HG03025 (cell line): ENCODE measurements around the gene VENTX.
"Not testable (repeated sequence)": the region's sequence is repeated elsewhere in the genome, so short reads cannot be mapped to it uniquely, and the experiment has no call there.

Experiments
- ATAC-seq: cut with Tn5 transposase; IDR thresholded peaks from one replicate; pipeline ENCODE4 v1.9.1; 2021; ENCODE audit warnings: mild to moderate bottlenecking, moderate library complexity; ENCODE audit not compliant: unreplicated experiment, low FRiP score

VENTX gene

DNA sequence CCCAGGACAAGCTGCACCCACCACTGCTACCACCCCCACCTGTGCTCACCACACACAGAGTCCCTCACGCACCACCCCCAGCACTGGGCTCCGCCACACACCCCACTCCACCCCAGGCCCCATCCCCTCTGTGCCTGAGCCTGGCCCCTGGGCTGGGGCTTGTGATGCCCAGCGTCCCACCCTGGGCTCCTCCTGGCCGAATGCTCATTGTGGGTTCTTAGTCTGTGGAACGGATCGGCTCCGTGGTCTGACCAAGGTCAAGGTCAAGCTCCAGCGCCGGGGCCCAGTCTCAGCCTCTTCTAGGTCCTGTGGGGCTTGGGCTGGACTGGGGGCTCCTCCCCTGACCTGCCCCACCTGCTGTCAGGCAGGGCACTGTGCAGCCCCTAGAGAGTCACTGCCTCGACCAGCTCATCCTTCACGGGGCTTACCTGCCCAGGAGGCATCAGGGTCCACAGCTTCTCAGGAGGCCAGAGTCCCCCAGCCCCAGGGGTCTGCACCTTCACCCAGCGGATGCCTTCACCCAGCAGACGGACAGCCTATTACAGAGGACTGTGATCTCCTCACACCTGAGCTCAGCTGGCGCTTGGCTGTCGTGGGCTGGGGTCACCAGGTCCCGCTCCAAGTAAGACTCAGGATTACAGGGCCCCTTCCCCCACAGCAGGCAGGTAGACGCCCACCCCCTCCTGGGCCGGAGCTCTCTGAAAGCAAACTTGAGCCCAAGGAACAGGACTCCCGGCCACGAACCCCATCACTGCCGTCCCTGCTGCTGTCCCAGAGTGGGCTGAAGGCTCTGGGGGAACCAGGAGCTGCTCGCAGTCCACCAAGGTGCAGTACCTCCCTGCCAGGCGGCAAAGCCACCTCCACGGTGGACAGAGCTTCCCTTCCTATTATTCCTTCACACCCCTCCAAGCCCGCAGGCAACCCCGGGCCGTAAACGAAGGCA, 22.9 kb upstream of the VENTX start:
- no peak for ATAC-seq

DNA sequence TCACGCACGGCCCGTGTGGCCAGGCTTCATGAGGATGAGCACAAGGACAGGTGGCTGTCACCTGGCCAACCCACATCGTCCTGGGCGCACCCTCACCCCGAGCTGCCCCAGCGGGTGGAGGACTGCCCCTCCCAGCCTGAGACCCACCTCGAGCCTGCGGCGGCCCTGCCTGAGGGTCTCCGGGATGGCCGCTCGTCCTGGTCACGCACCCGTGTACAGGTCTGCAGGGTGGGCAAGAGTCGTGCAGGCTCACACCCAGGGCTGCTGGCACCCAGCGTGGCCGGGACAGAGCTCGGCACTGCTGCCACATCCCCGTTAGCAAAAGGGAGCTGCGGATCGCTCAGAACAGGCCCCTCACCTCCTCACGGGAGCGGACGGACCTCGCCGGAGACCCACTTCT, 22.1 kb upstream of the VENTX start:
- no peak for ATAC-seq

DNA sequence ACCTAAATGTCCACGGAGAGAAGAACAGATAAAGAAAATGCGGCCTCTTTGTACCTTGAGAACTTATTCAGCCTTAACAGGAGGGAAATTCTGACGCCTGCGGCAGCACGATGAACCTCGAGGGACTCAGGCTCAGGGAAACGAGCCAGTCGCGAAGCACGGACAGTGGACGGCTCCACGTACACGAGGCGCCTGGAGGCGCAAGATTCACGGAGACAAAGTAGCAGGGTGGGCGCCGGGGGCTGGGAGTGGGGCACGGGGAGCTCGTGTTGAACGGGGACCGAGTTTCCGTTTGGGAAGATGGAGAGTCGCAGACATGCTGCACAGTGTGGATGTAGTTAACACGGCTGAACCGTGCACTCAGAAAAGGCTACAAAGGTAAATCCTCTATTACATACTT, 20.9 kb upstream of the VENTX start:
- no peak for ATAC-seq

DNA sequence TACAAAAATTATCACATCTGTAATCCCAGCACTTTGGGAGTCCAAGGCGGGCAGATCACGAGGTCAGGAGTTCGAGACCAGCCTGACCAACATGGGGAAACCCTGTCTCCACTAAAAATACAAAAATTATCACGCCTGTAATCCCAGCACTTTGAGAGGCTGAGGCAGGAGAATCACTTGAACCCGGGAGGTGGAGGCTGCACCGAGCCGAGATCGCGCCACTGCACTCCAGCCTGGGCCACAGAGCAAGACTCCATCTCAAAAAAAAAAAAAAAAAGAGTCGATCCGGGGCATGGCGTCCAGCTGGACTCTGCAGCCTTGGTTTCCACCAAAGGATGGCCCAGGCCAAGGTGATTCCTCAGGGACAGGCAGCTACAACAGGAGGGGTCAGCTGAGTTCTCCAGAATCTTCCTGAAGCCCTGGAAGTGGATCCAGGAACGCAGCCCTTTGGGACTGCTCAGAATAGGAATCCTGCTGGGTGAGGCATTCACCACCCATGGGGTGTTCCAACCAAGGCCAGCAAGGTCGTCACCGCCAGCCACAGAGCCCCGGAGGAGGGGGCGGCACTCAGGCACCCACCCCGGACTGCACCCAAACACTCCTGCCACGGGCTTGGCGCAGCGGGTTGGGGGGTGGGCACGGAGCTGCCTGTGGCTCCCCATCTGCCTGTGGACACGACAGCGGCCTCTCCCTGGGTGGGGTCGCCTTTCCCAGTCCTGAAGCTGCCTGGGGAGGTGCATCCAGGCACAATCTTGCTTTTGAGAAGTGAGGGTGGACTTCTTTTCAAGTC, 19.7 kb upstream of the VENTX start:
- ATAC-seq = no peak

DNA sequence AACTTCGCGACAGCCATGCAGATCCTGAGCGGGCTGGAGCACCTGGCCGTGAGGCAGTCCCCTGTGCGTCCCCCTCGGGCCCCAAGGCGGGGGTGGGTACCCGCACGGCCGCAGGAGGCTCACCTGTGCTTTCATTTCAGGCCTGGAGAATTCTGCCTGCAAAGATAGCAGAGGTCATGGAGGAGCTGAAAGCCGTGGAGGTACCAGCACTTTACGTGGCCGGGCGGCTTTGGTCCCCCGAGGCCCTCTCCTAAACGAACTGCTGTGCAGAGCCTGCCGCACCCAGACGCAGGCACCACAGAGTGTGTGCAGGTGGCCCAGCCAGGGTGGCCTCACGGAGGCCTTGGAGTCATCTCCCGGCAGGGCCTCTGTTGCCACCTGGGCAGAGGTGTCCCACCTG, 18.8 kb upstream of the VENTX start:
- ATAC-seq = no peak

DNA sequence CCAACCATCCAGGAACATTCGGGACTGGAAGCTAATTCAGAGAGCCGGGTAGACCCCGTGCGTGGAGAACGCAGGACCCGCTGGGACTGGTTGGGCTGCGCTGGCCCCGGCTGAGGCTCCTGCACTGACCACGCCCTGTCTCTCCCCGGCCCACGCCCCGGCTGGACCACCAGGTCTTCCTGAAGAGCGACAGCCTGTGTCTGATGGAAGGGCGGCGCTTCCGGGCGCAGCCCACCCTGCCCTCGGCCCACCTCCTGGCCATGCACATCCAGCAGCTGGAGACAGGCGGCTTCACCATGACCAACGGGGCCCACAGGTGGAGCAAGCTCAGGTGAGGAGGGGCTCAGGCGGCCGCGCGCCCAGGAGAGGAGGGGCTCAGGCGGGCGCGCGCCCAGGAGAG, 17.9 kb upstream of the VENTX start:
- ATAC-seq = no peak

DNA sequence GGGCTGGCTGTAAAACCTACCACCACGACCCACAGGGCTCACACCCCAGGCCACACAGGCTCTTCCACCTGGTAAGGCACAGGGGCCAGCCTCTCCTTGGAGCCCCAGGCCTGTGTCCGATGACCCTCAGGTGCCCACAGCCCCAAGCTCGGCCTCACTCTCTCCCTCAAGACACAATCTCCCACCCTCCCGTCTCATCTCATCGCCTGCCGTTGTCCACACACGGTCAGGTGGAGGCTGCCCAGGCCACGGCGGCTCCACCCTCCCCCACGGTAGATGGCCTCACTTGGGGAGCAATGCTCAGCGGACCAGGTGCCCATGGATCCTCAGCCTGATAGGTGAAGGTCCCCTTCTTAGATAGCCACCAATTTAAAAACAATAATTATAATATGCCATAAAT, 16.3 kb upstream of the VENTX start:
- no peak for ATAC-seq

DNA sequence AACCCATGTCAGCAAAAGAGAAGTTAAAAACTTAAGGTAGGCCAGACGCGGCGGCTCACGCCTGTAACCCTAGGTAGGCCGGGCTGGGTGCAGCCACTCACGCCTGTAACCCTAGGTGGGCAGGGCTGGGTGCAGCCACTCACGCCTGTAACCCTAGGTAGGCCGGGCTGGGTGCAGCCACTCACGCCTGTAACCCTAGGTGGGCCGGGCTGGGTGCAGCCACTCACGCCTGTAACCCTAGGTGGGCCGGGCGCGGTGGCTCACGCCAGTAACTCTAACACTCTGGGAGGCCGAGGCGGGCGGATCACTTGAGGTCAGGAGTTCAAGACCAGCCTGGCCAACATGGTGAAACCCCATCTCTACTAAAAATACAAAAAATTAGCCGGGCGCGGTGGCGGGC, 15.9 kb upstream of the VENTX start:
- not testable (repeated sequence) for ATAC-seq

DNA sequence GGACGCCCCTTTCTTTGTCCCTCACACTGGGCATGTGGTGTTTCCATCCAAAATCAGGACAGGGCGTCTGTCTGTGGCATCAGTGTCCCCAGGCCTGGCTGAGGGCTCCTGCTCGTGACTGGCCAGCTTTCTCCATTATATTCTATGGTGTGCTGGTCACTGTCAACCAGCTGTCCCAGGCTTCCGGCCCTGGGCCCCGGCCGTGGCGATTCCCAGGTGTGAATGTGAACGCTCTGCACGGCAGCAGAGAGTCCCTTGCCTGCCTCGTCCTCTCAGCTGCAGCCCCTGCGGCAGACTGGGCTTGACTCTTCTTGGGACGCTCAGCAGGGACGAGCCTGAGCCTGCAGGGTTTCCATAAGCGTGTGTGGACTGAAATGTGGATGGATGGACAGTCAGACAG, 13.6 kb upstream of the VENTX start:
- no peak for ATAC-seq

DNA sequence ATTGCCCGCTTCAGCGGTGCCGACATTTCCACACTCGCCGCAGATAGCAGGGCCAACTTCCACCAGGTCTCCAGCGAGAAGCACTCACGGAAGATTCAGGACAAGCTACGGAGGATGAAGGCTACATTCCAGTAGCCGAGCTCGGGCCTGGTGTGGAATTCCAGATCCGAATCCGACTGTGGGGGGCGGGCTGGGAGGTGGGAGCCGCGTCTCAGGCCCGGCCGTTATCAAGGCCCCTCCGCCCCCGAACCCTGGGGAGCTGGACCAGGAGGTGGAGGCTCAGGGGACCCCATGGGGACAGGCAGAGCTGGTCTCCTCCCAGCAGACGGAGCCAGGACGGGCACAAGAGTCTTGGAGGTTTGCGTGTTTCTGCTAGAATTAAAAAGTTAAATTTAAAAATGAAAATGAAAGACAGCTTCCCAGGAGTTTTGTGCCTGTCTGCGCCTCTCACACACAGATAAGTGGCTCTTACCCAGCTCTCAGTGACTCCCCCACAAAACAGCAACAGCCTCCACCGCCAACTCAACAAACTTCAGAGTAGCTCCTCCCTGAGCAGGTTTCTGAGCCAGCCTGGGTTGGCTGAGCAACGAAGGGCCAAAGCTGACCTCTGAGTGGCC, 12.8 kb upstream of the VENTX start:
- no peak for ATAC-seq

DNA sequence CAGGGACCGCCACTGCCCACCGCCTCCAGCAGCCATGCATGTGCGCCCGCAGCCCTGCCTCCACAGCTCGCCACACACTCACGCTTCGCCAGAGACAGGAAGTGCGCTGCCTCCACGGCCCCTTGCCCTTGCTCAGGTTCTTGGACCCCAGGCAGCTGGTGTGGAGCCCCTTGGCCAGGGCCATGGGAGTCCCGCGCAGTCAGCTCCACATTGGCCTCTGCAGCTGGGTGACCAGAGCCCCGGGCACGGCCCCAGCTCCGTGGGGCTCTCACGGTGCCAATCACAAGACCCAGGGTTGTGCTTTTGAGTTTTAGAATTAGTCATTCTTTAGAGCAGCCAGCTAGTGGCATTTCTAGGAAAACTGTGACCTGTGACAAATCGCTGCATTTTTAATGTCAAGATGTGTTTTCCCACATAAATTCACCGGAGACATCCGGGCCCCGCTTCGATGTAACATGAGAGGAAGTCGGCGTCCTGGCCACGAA, 11.9 kb upstream of the VENTX start:
- no peak for ATAC-seq

DNA sequence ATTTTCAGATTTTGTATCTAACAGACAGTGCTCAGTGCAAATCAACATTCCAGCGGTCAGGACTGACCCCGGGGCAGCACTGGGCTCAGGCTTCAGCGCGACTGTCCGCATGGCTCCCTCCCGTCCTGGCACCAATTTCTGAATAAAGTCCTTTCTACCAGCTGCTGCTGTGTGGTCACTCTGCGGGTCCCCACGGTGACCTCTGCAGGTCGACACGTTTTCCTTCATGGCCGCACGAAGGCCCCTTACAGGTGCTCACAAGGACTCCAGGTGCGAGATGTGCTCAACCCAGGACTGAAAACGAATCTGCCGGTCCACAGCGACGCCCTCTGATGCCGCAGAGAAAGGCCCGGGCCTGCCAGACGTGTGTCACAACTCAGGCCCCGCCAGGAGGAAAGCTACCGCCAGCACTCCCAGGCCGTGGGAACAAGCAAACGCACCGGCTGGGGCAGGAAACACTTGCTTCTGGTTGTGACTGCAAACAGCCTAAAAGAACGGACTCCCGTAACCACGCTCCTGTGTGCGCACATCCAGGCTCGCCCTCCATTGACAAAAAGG, 11.3 kb upstream of the VENTX start:
- no peak for ATAC-seq

DNA sequence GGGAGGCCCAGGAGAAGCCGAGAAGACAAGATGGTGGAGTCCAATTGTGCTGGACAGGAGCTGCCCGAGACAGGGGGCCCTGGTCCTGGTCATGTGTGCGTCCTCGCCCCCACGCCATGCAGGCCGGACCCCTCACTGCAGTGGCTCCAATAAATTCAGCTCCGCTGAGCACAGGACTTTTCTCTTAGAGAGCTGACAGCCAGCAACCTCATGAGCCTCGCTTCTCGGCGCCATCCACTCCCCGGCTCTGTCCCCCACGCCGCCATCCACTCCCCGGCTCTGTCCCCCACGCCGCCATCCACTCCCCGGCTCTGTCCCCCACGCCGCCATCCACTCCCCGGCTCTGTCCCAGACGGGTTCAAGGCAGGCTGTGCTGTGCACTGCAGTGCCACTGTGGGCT, 10.4 kb upstream of the VENTX start:
- ATAC-seq = no peak

DNA sequence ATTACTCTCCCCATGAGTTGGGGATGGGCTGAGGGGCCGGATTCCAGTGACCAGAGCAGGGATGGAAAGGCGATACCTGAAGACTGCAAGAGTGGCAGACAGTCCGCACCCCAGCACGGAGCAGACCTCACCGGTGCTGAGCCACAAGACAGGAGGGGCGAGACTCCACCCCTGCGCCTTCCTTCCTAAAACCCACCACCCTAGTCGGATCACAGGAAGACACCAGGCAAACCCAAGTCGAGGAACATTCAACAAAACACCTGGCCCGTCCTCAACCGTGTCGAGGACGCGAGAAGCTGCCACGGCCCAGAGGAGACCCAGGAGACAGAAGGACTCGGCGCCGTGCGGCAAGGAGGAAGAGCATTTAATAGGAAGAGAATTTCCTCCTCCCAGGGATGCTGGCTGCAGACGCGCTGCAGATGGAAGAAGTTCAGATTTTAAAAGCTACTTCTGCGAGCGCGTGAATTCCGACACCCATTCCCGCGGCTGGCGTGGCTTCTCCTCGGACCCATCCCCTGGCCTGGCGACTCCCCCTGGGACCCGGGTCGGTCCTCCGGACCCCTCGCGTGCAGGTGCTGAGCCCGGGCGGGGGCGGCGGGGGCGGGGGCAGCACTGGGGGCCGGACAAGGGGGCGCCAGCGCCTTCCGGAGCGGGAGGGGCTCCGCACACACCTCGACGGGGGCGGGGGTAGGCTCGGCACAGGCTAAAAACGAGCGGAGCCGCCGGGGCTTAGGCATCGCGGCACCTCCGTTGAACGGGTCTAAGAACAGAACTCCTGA, 8.2 kb upstream of the VENTX start:
- no peak for ATAC-seq

DNA sequence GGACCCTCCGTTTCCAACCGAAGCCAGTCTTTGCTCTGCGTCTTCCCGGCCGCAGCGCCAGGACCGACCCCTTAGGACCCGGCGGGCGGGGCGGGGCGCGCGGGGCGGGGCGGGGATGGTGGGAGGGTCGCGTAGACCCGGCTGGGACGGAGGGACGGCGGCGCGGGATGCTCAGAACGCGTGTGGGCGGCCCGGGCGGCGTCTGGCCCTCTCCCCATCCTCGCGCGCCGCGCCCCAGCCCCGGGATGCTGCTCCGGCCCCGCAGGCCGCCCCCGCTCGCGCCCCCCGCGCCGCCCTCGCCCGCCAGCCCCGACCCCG, 7.7 kb upstream of the VENTX start, which contains the start of gene UTF1:
Gene UTF1 (plus strand): TSS at position 174 of the 318 bp plus-strand sequence. CDS start 72 bp downstream, at position 246.
- no peak for ATAC-seq

DNA sequence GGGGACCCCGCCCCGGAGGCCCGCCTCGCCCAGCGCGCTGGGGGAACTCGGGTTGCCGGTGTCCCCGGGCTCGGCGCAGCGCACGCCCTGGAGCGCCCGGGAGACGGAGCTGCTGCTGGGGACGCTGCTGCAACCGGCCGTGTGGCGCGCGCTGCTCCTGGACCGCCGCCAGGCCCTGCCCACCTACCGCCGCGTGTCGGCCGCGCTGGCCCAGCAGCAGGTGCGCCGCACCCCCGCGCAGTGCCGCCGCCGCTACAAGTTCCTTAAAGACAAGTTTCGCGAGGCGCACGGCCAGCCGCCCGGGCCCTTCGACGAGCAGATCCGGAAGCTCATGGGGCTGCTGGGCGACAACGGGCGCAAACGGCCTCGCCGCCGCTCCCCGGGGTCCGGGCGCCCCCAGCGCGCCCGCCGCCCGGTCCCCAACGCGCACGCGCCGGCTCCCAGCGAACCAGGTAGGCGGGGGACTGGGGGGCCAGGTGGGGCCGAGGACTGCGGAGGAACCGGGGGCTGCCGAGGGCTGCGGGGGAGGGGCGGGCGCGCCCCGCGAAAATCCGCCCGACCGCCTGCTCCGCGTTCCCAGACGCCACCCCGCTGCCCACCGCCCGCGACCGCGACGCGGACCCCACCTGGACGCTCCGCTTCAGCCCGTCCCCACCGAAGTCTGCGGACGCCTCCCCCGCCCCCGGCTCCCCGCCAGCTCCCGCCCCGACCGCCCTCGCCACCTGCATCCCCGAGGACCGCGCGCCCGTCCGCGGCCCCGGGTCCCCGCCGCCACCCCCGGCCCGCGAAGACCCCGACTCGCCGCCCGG, 7.1 kb upstream of the VENTX start:
- no peak for ATAC-seq

DNA sequence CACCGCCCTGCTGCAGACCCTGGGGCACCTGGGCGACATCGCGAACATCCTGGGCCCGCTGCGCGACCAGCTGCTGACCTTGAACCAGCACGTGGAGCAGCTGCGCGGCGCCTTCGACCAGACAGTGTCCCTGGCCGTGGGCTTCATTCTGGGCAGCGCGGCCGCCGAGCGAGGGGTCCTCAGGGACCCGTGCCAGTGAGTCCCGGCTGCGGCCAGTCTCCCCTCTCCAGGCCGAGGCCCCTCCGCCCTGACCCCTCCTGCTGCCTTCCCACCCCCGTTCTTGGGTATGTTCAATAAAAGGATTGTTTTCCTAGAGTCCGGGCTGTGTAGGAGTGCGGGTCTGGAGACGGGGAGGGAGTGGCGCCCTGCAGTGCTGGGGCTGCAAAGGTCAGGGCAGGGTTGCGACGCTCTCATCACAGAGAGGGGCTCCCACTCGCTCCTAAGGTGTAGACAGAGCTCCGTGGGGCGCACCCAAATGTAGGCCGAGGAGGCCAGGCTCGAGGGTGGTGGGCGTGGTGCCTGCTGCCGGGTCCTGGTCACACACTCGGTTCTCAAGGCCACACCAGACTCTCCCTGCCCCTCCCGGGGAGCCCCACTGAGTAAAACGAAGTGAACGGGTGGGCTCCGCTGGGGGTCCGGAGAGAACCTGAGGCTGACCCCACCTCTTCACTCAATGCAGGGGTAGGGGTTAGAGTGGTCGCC, 6.3 kb upstream of the VENTX start:
- no peak for ATAC-seq

DNA sequence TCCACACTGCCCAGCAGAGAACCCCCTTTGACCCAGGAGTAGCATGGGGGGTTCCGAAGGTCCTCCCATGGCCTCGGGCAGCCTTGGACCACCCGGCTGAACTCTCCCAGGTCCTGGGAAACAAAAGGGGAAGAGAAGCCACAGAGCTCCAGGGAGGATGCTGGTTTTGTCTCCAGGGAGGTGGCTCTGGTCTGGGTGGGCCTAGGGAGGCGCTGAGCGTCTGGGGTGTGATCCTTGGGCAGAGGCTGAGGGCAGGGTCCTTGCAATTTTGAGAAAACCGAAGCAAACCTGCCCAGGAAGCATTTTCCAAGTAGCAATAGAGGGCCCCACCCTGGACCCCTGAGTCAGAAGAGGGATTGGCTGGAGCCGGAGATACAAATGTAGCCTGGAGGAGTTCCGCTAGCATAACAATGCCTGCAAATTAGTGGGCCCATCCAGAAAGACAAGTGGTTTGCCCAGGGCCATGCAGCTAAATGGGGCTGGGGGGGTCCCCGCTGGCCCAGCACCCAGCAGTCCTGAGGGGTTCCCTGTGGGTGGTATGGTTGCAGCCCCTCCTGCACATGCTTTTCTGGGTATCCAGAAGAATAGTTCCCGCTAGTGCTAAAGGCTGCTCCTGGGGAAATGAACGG, 5.6 kb upstream of the VENTX start:
- ATAC-seq = no peak
